RWPE2 (cell line): ENCODE data around the gene SLC24A3.

Experiments used
- ATAC-seq: fragments of 200-7000 bp; cut with Tn5 transposase; 3 replicates; pipeline ENCODE4 v1.9.1; 2021; ENCODE audit warnings: low read depth
- DNase-seq: peaks from one replicate; pipeline ENCODE4 v3.0.0-alpha.2; 2020; ENCODE audit warnings: low spot score
- H3K27ac ChIP-seq: fragments of 450-650 bp; 2 replicates; pipeline ENCODE4 v1.5.1; 2017; ENCODE audit warnings: mild to moderate bottlenecking; ENCODE audit not compliant: poor library complexity, severe bottlenecking
- H3K27me3 ChIP-seq: fragments of 250-450 bp; sonication (Bioruptor Pico); 2 replicates; pipeline ENCODE4 v1.5.1; 2021; ENCODE audit warnings: mild to moderate bottlenecking, moderate library complexity; ENCODE audit not compliant: insufficient read depth, poor library complexity, severe bottlenecking
- H3K36me3 ChIP-seq: fragments of 250-450 bp; sonication (Bioruptor Pico); 2 replicates; pipeline ENCODE4 v1.5.1; 2020; ENCODE audit warnings: low read depth, mild to moderate bottlenecking, moderate library complexity
- H3K4me1 ChIP-seq: fragments of 250-450 bp; sonication (Bioruptor Pico); 2 replicates; pipeline ENCODE4 v1.5.1; 2021; ENCODE audit warnings: mild to moderate bottlenecking, moderate library complexity; ENCODE audit not compliant: insufficient read depth, poor library complexity, severe bottlenecking
- H3K4me3 ChIP-seq: fragments of 250-450 bp; sonication (Bioruptor Pico); 2 replicates; pipeline ENCODE4 v1.5.1; 2021; ENCODE audit warnings: mild to moderate bottlenecking, moderate library complexity; ENCODE audit not compliant: severe bottlenecking
- H3K9me3 ChIP-seq: fragments of 250-450 bp; sonication (Bioruptor Pico); 2 replicates; pipeline ENCODE4 v1.5.1; 2021; ENCODE audit warnings: mild to moderate bottlenecking, moderate library complexity; ENCODE audit not compliant: severe bottlenecking
- TF ChIP-seq, protein P1 (sequence below): fragments of 450-650 bp; IDR thresholded peaks from one replicate; pipeline ENCODE4 v1.5.1; 2017; ENCODE audit warnings: mild to moderate bottlenecking, moderate library complexity; ENCODE audit not compliant: poor library complexity, severe bottlenecking

SLC24A3 gene

DNA sequence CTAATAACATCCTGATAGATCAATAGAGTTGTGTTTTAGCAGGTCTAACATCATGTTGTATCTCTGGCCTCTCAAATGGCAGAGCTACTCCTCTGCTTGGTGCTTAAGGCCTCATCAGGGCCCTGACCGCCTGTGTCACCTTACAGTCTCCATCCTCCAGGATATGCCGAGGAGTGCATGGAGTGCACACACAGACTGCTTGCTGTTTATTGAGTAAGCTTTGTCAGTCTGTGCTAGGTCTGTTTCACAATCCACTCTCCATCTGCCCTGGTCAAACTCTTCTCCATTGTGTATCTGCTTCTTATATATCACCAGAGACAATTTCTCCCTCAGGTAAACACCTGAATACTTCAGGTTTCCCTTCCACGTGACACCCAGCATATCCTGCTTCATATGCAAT is 136.1 kb downstream of the SLC24A3 start:
- no peaks in the 10 kb centered on the region for H3K9me3 ChIP-seq
- 0 out of 3 replicates have a peak, but pooled peaks have one; percentile 23 for ATAC-seq
- H3K27ac ChIP-seq = no peak overlapping the region
- H3K27me3 ChIP-seq = no peaks in the 10 kb centered on the region
- no peaks in the 10 kb centered on the region for H3K4me1 ChIP-seq
- DNase-seq = no peak
- TF ChIP-seq, protein P1, sequence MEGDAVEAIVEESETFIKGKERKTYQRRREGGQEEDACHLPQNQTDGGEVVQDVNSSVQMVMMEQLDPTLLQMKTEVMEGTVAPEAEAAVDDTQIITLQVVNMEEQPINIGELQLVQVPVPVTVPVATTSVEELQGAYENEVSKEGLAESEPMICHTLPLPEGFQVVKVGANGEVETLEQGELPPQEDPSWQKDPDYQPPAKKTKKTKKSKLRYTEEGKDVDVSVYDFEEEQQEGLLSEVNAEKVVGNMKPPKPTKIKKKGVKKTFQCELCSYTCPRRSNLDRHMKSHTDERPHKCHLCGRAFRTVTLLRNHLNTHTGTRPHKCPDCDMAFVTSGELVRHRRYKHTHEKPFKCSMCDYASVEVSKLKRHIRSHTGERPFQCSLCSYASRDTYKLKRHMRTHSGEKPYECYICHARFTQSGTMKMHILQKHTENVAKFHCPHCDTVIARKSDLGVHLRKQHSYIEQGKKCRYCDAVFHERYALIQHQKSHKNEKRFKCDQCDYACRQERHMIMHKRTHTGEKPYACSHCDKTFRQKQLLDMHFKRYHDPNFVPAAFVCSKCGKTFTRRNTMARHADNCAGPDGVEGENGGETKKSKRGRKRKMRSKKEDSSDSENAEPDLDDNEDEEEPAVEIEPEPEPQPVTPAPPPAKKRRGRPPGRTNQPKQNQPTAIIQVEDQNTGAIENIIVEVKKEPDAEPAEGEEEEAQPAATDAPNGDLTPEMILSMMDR = no peak
- no peaks in the 10 kb centered on the region for H3K36me3 ChIP-seq
- no peak overlapping the region for H3K4me3 ChIP-seq

GRCh38 chr20:19349879-19350278 is 137.4 kb downstream of the SLC24A3 start:
- no peak for DNase-seq
- TF ChIP-seq, protein P1 = no peak
- Histone ChIP-seq H3K36me3 (no peaks in the 10 kb centered on the region), H3K27ac (no peak overlapping the region), H3K4me3 (no peak overlapping the region), H3K9me3 (no peaks in the 10 kb centered on the region), H3K27me3 (no peaks in the 10 kb centered on the region), H3K4me1 (no peaks in the 10 kb centered on the region)
- ATAC-seq = no peak

GRCh38 chr20:19351542-19351941 is 139.1 kb downstream of the SLC24A3 start:
- Histone ChIP-seq H3K9me3 (no peaks in the 10 kb centered on the region), H3K27ac (no peak overlapping the region), H3K4me1 (no peaks in the 10 kb centered on the region), H3K36me3 (no peaks in the 10 kb centered on the region), H3K27me3 (no peaks in the 10 kb centered on the region), H3K4me3 (no peak overlapping the region)
- TF ChIP-seq, protein P1 = no peak
- ATAC-seq = no peak
- DNase-seq = no peak

GRCh38 chr20:19354950-19355349 is 142.5 kb downstream of the SLC24A3 start:
- no peak for DNase-seq
- Histone ChIP-seq H3K4me3 (no peak overlapping the region), H3K27me3 (no peaks in the 10 kb centered on the region), H3K36me3 (no peaks in the 10 kb centered on the region), H3K4me1 (no peaks in the 10 kb centered on the region), H3K27ac (no peak overlapping the region), H3K9me3 (no peaks in the 10 kb centered on the region)
- ATAC-seq = no peak
- TF ChIP-seq, protein P1 = no peak

- no peak for ATAC-seq
- Histone ChIP-seq H3K4me1 (no peaks in the 10 kb centered on the region), H3K9me3 (no peaks in the 10 kb centered on the region), H3K27me3 (no peaks in the 10 kb centered on the region), H3K27ac (no peak overlapping the region), H3K36me3 (no peaks in the 10 kb centered on the region), H3K4me3 (no peak overlapping the region)
- TF ChIP-seq, protein P1 = no peak
- no peak for DNase-seq
Measured at GRCh38 chr20:19361790-19362189, 149.3 kb downstream of the SLC24A3 start.
